Peyer's patch (tissue), 4 donors: ENCODE data around the gene HDGF.

Source experiments
- CTCF ChIP-seq, 6 experiments: fragments of 450-650 bp in 4 of 6; fragments of 200-600 bp in 2 of 6; sonication (generic) in 1 of 6; IDR thresholded peaks; one replicate each; pipeline ENCODE4 v1.5.1; 2017 to 2019; ENCODE audit warnings: antibody characterized with exemption in 6 of 6, mild to moderate bottlenecking in 3 of 6, moderate library complexity in 1 of 6
- POLR2A ChIP-seq, 2 donors: fragments of 450-650 bp; IDR thresholded peaks; one replicate each; pipeline ENCODE4 v1.5.1; 2017; ENCODE audit warnings: antibody characterized with exemption in 2 of 2, mild to moderate bottlenecking in 2 of 2, moderate library complexity in 2 of 2

- TF ChIP-seq CTCF (IDR thresholded peaks at IDR 0.05): no peak
- TF ChIP-seq POLR2A (IDR thresholded peaks at IDR 0.05): no peak
Measured at GRCh38 chr1:156745881-156746280, 5.6 kb downstream of the HDGF start.
